GM21528 (cell line): ENCODE measurements around the gene PON2.
"Not testable (repeated sequence)": the region's sequence is repeated elsewhere in the genome, so short reads cannot be mapped to it uniquely, and the experiment has no call there.

Experiments used
- ATAC-seq: cut with Tn5 transposase; IDR thresholded peaks from one replicate; pipeline ENCODE4 v1.9.1; 2021; ENCODE audit warnings: mild to moderate bottlenecking, moderate library complexity; ENCODE audit not compliant: unreplicated experiment, low FRiP score

Gene PON2

GRCh38 chr7:95407751-95408150 is 27.1 kb downstream of the PON2 start:
- ATAC-seq, result no peak

GRCh38 chr7:95405800-95406199 is 29.0 kb downstream of the PON2 start:
- no peak for ATAC-seq

GRCh38 chr7:95405208-95405607 is 29.6 kb downstream of the PON2 start:
- no peak for ATAC-seq

GRCh38 chr7:95404316-95404865 is 30.4 kb downstream of the PON2 start:
- no peak for ATAC-seq

GRCh38 chr7:95398155-95398940 is 36.5 kb downstream of the PON2 start:
- ATAC-seq, result no peak

- no peak for ATAC-seq
These were observed 37.4 kb downstream of the PON2 start for GRCh38 chr7:95397381-95397780.

GRCh38 chr7:95396136-95397032 is 38.4 kb downstream of the PON2 start, which contains the start of gene PON3:
Gene PON3, minus strand, starts transcription at chr7:95396375. Its CDS starts 25 bp downstream, at chr7:95396350.
- ATAC-seq, result no peak

GRCh38 chr7:95395755-95396135 is 39.1 kb downstream of the PON2 start:
- ATAC-seq, result no peak

GRCh38 chr7:95394370-95394769 is 40.5 kb downstream of the PON2 start:
- ATAC-seq, result no peak

- no peak for ATAC-seq
These were observed 43.1 kb downstream of the PON2 start for GRCh38 chr7:95391761-95392160.

GRCh38 chr7:95389516-95389915 is 45.3 kb downstream of the PON2 start:
- ATAC-seq, result no peak

GRCh38 chr7:95379457-95379856 is 55.4 kb downstream of the PON2 start:
- ATAC-seq, result not testable (repeated sequence)

GRCh38 chr7:95376632-95377400 is 58.0 kb downstream of the PON2 start:
- ATAC-seq, result no peak

- no peak for ATAC-seq
These were observed 59.1 kb downstream of the PON2 start for GRCh38 chr7:95375591-95376257.

GRCh38 chr7:95373323-95373722 is 61.5 kb downstream of the PON2 start:
- ATAC-seq, result no peak

- ATAC-seq, result no peak
These were observed 66.6 kb downstream of the PON2 start for GRCh38 chr7:95368235-95368634.

- ATAC-seq, result no peak
These were observed 67.2 kb downstream of the PON2 start for GRCh38 chr7:95367606-95368005.

GRCh38 chr7:95365151-95365550 is 69.7 kb downstream of the PON2 start:
- ATAC-seq, result no peak

- no peak for ATAC-seq
These were observed 77.2 kb downstream of the PON2 start for GRCh38 chr7:95357623-95358022.
